HG02798 (cell line): Measurements from ENCODE around the gene SHCBP1.
"Not testable (repeated sequence)": the region's sequence is repeated elsewhere in the genome, so short reads cannot be mapped to it uniquely, and the experiment has no call there.

ENCODE experiments used
- ATAC-seq: cut with Tn5 transposase; IDR thresholded peaks from one replicate; pipeline ENCODE4 v1.9.1; 2021; ENCODE audit warnings: mild to moderate bottlenecking; ENCODE audit not compliant: unreplicated experiment, poor library complexity

The SHCBP1 gene, protein sequence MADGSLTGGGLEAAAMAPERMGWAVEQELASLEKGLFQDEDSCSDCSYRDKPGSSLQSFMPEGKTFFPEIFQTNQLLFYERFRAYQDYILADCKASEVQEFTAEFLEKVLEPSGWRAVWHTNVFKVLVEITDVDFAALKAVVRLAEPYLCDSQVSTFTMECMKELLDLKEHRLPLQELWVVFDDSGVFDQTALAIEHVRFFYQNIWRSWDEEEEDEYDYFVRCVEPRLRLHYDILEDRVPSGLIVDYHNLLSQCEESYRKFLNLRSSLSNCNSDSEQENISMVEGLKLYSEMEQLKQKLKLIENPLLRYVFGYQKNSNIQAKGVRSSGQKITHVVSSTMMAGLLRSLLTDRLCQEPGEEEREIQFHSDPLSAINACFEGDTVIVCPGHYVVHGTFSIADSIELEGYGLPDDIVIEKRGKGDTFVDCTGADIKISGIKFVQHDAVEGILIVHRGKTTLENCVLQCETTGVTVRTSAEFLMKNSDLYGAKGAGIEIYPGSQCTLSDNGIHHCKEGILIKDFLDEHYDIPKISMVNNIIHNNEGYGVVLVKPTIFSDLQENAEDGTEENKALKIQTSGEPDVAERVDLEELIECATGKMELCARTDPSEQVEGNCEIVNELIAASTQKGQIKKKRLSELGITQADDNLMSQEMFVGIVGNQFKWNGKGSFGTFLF

DNA sequence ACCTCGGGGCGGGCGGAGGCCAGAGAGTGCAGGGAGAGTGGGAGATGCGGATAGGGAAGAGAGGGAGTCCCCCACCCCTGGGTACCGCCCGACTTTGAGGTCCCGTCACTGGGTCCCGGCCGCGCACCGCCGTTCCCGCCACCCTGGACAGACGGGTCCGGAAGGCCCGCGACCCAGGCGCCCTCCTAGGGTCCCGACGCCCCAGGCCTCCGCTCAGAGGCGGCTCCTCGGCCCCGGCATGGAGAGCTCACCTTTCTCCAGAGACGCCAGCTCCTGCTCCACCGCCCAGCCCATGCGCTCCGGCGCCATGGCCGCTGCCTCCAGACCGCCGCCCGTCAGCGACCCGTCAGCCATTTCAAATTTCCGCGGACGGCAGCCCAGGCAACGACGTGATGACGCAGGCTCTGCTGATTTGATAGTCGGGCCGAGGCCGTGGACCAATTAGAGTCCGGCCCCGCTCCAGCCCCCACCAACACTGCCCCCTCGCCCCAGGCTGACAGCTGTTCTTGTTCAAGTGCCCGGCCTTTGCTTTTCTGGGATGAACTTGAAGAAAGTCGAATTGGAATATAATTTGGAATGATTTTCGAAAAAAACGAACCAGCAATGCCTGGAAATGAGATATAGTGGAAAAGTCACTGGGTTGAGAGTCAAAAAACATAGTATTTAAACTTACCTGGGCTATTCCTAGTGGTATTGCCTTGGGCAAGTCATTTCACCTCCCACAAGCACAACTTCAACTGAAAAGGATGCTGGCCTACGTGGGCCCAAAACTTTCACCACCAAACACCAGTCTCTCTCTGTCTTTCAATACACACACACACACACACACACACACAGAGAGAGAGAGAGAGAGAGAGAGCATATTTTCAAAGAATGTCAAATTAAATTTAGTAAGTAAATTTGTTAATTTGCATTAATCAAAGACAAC, at the start of gene SHCBP1:
SHCBP1 (minus strand) TSS at position 374 of the 928 bp plus-strand sequence; CDS start at position 354, 20 bp downstream.
- peak; percentile 94 for ATAC-seq

DNA sequence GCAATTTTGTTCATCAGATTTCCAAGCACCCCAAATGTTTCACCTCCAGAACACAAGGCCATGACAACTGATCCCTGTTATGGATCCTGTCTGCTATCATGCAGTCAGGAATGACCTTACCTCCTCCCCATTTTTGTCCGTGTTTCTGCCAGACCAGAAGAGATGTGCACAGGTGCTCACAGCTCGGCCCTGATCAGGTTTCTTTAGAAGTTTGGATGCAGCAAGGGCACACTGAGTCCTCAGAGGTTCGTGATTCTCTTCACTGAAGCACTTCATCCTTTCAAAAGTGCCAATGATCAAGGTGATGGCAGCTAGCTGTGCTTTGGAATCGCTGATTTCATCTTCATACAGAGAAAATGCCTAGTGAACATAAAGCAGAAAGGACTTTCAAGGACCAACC, 40.9 kb upstream of the SHCBP1 start:
- no peak for ATAC-seq

DNA sequence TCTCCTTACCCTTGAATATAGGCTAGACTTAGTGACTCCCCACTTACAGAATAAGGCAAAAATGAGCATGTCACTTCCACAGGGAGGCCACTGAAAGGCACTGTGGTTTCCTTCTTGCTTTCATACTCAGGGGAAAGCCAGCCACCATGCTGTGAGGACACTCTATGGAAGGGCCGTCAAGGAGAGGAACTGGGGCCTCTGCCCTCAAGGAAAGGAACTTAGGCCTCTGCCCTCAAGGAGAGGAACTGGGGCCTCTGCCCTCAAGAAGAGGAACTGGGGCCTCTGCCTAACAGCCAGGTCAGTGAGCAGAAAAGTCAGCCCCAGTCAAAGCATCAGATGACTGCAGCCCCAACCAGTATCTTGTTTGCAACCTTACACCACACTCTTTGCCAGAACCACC, 37.7 kb upstream of the SHCBP1 start:
- peak; percentile 95 for ATAC-seq

DNA sequence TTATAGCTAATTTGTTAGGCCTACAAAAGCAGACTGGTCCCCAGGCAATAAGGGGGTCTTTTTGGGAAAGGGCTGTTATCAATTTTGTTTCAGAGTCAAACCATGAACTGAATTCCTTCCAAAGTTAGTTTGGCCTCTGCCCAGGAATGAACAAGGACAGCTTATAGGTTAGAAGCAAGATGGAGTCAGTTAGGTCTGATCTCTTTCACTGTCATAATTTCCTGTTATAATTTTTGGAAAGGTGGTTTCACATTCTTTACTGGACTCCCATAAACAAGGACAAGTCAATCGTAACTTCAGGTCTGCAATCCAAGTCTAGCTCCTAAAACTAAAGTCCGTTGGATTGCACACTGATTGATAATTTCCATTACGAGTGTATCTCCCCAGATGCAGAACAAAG, 30.1 kb upstream of the SHCBP1 start:
- no peak for ATAC-seq

DNA sequence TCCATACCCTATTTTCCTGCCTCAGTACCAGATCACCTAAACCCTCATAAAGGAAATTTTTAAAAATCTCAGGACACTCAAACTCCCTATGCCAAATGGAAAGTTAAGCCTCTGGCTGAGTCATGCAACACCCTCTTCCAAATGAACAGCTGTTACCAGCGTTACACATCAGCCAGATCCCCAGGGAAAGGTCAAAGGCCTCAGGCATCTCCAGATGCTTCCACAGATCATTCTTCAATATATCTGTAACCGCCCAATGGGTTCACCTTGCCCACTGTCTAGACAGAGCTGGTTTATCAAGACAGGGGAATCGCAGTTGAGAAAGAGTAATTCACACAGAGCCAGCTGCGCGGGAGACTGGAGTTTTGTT, 29.1 kb upstream of the SHCBP1 start:
- no peak for ATAC-seq

DNA sequence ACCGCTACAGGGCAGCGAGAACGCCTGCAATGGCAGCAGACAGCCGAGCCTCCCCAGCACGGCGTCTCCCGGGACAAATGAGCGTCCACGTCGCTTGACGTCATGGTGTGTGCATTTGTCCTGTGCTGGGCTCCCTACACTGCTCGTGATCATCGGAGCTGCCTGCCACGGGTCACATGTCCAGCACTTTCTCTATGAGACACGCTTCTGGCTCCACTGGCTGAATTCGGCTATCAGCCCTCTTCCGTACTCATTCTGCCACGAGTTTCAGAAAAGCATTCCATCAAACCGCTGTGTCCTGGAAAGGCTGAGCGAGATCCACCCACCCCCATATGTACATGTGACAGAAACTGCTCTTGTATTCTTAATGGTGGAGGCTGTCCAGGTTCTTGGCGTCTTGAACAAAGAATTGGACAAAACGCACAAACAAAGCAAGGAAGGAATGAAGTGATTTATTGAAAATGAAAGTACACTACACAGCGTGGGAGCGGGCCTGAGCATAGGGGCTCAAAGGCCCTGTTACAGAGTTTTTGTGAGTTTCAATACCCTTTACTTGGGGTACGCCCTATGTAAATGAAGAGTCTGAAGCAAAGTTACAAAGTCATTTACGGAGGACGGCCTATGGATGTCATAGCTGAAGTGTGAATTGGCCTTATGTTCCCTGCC, 28.5 kb upstream of the SHCBP1 start:
- no peak for ATAC-seq

DNA sequence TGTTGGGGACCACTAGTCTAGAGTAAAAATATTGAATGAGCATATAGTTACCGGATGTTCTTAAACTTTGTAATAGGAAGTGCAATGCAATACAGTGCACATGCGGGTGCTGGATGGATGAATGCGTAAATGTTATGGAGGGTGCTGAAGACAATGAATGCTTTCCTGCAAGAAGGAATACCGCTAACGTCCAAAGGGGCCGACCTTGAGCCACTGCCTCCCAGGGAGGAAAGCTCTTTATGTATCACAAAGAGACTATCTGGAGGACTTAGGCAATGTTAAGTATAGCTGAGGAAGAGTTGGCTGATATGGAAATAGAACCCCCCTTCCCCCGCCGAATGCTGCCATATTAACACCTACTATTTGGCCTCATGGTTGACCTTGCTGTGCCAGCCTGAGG, 27.5 kb upstream of the SHCBP1 start:
- no peak for ATAC-seq

DNA sequence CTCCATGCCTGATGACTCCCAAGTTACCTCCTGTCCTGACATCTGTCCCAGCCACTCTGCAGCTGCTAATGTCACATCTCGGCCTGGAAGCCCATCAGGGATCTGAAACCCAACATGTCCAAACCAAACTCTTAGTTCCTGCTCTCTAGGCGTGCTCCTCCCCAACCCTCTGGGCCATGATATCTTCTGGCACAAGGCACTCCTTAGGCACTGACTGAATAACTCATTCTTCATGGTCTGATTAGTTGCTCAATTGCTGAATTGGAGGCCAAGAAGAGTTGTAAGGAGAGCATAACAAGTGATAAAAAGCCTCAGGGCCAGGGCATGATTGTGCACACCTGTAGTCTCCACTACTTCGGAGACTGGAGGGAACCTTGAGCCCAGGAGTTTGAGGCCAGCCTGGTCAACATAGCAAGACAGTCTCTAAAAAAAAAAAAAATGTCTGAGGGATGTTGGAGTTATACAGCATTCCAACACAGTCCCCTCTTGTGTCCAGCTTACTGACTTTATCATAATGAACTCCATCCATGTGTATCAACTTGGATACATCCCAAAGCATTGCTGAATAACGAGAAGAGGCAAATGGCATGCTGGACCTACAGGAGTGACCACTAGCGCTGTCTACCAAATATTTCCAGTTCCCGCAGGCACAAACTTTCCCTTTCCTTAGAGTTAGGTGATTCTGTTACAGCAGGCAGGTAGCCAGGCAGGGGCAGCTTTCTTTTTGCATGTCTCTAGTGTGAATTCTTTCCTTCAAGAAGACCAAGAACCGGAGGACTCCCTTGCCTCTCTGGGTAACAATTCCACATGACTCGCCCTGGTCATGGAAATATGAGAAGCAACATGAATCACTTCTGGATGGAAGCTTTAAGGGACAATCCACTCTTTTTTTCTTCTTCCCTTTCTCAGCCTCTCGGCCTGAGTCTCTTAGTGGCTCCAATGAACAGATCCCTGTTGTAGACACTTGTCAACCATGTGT, 18.1 kb upstream of the SHCBP1 start:
- no peak for ATAC-seq

DNA sequence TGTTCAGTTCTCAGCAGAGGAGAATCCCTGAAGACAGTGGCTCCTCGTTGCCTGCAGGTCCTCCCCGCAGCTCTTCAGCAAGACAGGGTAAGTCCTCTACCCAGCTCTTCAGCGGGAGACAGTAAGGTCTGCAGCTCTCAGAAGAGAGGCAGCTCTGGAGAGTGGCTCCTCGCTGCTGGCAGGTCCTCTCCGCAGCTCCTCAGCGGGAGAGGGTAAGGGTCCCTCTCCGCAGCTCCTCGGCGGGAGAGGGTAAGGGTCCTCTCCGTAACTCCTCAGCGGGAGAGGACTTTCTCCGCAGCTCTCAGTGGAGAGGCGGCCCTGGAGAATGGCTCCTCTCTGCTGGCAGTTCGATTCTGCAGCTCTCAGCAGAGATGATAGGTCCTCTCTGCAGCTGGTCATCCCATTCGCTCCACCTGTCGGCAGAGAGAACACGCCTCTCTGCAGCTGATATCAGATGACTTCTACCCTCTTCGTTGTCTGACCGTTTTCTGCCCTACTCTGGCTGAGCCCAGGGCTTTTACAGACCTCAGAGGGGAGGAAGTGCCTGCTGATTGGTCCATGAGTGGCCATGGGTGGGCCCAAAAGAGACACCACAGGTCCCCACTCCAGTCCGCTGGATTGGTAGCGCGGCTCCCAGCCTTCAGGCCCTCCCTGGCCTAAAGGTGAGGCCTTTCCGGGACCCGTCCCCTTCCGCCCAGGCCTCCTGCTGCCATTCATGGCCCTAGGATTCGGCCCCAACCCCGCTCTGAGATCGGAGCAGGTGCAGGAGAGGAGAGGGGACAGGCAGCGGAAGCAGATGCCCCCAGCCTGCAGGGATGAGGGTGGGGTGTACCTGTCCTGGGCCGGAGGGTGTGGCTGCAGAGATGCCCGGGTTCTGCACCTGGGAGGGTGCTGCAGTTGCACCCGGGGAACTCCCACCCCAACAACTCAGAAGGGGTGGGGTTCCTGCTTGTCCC, 11.9 kb upstream of the SHCBP1 start:
- ATAC-seq: no peak

DNA sequence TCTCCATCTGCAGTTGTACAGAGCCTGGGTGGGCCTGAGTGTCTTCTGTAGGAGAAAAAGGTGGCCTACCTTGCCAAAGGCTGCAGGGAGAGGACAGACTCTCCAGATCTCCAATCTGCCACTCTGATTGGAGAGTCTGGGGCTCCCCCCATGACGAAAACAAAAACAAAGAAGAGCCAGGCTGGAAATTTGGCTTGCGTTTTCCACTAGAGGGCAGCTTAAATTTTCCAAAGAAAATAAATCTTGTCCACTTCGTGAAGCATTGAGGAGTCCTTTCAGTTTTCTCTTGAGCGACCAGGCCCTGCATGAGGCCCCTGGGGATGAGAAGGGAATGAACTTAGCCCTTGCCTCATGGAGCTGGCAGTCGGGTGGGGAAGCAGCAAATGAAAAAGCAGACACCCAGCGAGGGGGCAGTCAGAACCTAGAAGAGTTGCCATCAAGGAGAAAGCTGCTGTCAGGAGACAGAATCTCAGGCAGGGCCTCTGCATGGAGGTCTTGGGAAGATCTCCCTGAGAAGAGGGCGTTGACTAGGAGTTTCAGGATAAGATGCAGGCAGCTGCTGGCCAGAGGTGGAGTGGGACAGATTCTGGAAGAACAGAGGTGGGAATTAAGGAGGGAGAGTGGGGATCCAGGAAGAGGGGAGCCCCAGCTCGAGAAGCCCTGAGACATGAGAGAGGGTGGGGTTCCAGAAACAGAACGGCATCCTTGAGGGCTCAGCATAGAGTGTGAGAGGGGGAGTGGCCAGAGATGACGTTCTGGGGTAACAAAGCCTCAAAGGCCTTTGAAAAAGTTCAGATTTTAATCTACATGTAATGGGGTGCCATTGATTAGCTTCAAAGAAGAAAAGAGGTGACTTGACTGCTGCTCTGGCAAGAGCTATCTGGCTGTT, 8.4 kb upstream of the SHCBP1 start:
- ATAC-seq: no peak

DNA sequence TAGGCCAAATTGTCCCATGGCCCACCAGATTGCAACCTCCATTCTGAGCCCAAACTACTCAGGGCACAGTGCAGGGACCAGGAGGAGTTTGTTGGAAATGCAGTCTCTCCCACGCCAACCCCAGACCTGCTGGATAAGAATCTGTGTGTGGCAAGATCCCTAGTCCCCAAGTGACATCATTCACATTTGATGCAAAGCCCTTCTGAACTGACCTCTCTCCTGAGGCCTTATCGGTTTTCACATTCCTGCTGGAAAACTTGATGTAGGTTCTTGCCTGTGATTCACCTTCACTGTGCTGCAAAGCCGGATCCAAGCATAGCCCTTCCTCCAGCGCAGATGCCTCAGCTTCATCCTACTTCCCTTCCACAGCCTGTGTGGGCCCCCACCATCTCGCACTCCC, 6.6 kb upstream of the SHCBP1 start:
- no peak for ATAC-seq

DNA sequence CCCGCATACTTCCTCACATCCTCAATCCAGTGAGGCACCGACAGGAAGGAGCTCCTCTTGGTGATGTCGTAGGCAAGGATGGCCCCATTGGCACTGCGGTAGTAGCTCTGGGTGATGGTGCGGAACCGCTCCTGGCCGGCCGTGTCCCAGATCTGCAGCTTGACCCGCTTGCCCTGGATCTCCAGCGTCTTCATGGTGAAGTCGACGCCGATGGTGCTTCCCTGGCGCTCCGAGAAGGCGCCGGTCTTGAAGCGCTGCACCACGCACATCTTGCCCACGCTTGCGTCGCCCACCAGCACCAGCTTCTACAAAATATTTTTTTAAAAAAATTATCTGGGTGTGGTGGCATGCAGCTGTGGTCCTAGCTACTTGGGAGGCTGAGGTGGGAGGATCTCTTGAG, 5.5 kb upstream of the SHCBP1 start:
- ATAC-seq: not testable (repeated sequence)

DNA sequence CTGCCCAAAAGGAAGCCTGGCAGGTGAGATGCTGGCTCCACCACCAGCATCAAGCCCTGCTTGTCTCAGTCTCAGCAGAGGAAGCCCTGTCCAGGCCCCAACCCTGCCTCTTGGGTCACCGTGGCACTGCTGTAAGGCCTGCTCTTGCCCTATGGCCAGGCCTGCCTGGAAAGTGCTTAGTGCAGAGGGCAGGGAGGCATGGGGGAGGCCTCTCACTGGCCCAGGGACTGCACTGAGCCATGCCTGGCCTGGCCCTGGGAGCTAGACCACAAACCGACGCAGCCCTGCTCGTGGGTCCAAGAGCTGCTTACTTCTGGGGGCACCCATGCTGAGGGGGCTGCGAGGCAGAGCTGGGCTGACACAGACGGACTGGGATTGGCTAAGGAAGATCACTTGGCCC, 3.7 kb upstream of the SHCBP1 start:
- not testable (repeated sequence) for ATAC-seq

DNA sequence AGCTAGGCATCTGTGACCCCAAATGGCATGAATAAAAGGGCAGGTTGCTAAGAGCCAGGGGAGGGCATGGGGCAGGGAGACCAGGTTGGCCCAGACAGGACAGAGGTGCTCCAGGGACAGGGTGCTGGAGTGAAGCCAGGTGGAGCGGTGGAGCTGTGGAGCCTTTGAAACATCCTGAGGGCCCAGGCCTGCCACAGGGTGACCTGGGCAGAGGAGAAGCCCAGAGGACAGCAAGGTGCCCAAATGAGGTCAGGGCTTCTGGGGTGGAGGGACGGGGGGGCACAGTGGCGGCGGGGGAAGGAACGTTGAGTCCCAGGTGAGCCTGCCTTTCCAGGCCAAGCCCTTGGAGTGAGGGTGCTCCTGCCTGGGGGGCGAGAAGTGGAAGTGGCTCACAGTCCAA, 2.5 kb upstream of the SHCBP1 start:
- ATAC-seq: not testable (repeated sequence)

DNA sequence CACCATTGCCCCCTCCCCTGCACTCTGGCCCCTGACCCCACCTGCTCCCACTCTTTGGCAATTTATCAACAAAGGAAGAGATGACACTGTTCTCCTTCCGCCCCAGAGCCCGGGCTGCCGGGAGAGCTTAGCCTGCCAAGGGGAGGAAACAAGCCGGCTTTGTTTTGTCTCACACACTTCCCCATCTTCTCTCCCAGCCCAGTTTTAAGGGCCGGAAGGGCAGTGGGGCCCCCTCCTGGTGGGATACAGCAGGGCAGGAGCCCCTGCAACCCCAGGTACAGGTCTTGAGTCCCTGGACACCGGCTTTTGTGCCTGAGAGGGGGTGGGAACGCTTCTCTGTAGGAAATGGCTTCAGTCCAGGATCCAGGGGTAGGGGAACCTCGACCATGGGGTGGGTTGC, 2.1 kb upstream of the SHCBP1 start:
- peak; percentile 24 for ATAC-seq

DNA sequence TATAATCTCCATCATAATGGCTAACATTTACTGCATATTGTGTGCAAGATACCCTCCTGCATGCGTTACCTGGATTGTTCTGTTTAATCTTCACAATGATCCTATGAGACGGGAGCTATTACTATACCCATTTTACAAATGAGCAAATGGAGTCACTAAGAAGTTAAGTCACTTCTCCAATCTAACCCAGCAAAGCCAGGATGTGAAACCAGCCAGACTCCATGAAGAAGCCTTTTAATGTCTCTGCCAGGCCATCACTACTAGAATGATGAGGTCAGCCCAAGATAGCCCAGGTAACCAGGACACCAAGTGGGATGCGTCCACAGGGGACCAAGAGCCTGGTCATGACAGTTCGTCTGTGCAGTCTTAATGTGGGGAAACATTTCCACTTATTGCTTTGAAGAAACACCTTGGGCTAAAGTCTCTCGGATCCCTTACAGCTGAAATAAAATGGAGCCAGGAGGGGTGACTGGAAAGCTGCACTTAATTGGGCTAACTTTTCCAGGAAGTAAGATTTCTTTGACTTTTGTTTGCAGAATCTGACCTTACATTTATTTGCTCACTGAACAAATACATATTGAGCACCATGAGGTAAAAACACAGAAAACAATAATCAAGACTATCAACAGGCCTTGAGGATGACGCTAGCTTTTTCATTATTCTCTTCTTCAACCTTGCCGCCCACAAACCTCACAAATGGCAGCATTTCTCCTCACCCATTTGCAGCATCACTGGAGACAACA, 926 bp upstream of the SHCBP1 start:
- ATAC-seq: no peak
